Activated CD4-positive, CD25-positive, alpha-beta regulatory T cell (primary cell): ENCODE data around the gene HNF1B.

Experiments
- DNase-seq, 4 experiments: peaks; one replicate each; lab custom pipeline; 2025; lab: John Stamatoyannopoulos, UW

Gene HNF1B

DNA sequence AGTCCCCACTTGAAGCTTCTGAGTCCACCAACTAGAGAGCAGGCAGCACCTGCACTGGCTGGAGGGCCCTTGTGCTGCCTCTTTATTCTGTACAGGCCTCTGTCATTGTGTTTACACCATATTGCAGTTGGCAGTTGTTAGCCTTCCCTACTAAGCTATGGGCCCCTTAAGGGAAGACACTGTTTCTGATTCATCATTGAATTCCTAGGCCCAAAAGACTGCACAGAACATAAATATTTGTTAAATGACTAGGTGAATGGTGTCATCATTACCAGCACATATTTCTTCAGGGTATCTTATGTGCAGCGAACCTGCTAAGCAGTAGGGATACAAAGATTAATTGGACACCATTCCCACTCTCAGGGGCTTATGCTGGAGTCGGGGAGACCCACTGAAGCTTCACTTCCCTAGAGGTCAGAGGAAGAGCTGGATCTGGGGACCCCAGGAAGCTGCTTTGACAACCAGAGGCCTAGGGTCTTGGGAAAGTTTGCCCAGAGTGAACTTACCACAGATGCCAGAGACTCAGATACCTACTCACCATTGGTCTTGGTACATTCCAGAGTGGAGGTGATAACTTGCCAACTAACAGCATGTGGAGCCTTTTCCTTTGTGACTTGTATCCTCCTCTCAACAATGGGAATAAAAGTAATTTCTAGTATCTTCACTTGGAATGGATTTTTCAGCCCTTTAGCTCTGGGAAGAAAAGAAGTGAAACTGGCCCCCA lies 72.9 kb downstream of the HNF1B start:
- DNase-seq: no peak

DNA sequence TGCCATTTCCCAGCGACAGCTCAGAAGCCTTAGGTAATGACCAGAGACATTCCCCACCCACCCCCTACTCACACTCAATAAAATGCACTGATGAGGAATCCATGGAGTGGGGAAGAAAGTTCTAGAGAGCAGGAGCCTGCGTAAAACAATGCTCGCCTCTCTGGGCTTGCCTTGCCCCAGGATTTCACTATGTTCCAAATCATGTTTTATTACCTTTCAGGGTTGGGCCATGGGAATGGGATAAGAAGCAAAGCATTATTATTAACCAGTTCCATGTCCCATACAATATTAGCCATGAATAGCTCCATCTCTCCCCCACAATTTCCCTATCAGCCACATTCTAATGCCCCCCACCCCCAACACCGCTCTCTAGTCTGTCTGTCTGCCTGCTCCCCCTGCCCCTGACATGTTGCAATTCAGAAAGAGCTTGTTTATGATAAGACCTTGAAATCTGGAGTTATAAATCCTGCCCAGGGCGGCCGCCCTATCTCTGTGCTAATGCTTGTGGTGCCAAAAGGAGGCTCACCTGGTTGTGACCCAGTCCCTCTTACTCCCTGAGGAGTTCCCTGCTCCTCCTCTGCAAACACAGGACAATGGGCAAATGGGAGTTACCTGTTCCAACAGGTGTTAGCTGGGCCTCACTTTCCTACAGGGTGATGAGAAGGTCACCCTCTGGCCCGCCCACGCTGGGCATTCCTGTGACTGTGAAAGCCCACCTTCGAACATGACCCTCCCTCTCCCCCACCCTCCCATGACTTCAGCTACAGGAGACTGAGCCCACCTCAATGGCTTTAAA lies 73.6 kb downstream of the HNF1B start:
- DNase-seq: no peak

DNA sequence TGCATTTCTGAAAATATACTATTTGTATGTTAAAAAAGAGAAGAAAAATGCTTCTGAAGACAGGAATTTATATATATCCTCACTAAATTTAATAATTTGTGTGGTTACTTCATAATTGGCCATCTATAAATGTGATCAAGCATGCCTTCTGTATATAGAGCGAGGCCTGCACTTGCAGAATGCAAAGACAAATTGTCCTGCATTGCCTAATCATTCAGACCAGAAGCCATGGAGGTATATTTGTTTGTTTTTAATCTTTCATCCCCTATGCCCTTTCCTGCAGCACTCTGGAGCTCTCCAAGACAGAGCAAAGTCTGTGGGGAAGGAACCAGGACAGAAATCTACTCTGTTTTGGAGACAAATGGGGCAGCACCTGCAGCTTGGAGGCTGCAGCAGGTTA lies 77.8 kb downstream of the HNF1B start:
- no peak for DNase-seq

DNA sequence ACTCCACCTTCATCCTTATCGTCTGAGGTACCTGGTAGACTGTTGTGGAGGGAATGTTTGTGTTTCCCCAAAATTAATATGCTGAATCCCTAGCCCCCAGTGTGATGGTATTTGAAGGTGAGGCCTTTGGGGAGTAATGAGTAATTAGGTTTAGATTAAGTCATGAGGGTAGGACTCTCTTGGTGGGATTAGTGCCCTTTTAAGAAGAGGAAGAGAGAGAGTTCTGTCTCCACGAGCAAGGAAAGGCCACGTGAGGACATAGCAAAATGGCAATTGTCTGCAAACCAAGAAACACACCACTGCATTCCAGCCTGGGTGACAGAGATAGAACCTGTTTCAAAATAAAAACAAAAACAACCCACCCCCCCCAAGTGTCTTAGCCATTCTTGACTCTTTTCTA lies 80.6 kb downstream of the HNF1B start:
- no peak for DNase-seq

DNA sequence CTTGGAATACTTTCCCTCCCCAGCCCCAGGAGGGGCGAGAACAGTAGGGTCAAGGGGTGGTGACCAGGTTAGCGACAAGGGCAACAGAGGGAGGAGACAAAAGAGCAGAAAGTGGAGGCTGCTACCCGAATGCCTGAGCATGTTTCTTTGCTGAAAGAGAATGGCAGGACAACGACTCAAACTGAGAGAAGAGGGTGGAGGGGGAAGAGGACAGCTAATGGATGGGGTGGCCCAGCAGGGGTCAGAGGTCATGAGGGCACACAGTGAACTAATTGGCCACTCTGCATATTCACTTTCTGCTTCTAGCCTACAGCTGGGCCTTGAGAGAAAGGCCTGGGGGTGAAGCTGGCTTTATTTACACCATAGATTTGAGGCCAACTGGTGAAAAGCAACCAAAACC lies 82.5 kb downstream of the HNF1B start:
- DNase-seq: no peak

DNA sequence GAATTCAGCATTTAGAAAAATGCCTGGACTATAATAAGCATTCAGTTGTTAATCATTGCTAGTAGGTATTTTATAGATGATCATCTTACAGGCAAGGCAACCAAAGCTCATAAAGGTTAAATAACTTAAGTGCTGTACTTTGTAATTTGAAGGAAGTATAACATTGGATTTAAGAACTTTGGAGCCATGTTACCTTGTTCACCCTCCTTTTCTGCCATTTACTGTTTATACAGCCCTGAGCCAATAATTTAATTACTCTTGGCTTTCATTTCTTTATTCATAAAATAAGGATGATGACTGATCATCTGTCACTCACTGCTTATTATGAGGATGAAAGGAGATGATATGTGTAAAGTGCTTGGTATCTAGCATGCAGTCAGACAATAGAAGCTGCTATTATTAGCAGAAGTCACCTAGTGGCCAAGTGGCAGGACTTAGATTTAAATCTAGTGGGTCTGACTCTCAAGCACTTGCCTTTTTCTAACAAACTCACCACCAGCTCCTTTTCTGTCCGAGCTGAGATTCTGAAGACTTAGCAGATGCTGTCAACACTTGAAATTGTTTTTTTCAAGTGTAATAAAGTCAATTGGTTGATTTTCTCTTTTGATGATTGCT lies 83.4 kb downstream of the HNF1B start:
- DNase-seq: no peak

DNA sequence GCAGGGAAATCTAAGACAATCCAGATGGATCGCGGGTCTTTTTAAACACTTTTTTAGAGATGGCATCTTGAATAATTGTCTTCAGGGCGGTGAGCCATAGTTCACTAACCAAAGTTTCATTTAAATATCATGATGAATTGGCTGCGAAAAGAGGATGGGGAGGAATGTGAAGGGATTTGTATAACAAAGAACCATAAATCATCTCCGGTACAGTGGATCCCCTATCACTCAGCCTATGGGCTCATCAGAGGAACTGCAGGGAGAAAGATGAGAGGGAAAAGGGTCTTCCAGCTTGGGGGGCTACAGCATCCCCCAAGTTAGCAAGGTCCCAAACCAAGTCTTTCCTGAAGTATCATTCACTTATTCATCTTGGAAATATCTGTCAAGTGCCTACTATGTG lies 84.9 kb downstream of the HNF1B start:
- DNase-seq: no peak

DNA sequence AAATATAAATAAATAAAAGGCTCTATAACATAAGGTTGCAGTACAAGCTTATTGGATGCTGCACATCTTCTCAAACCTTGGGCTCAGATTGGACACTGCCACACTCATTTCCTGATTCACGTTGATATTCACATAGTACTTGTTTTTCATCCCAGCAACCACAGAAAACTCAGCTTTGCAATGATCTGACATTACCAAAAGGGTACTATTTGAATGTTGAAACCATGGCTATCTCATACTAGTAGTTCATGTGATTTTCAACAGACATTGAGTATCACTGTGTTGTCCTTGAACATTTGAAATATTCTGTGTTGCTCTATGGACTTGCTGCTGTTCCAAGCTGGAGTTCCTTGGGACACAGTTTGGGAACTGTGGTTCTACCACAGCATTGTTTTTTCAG lies 87.7 kb downstream of the HNF1B start:
- DNase-seq: no peak

DNA sequence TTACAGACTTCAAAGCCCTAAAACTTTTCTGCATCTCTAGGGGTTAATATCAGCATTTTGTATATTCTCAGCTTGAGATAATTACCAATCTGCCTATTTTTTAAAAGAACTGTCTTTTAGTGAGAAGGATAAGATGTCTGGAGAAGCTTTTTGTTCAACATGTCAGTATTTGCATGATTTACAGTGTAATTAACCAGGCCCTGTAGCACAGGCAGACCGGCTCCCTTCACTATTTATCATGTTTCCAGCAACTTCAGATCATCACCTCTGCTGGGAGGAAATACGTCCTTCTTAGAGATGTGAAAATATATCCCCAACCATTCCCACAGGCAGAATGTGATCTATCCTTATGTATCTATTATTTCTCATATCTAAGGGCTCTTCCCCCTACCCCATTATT lies 93.0 kb downstream of the HNF1B start:
- no peak for DNase-seq

DNA sequence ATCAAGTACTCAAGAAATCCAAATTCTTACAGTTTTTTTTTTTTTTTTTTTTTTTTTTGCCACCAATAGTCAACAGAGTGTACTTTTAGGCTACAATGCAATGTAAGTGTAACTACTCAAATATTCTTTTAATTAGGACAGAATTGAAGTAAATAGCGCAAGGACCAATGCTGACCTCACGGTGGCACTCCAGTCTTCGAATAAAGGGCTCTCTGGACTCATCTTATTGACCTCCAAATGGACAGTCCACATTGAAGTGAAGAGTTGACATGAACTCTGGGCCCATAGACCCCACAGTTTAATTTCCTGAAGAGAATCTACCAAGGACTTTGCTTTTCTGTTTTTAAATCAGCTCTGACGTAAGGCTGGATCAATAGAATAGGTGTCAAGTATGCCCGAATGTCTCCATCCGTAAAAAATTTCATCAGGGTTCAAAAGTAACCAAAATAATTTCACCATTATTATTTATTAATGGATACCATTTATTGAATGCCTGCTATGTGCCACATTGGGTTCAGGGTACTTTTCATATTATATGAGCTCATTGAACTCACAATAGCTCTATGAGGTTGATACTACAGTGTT lies 94.3 kb downstream of the HNF1B start:
- no peak for DNase-seq

DNA sequence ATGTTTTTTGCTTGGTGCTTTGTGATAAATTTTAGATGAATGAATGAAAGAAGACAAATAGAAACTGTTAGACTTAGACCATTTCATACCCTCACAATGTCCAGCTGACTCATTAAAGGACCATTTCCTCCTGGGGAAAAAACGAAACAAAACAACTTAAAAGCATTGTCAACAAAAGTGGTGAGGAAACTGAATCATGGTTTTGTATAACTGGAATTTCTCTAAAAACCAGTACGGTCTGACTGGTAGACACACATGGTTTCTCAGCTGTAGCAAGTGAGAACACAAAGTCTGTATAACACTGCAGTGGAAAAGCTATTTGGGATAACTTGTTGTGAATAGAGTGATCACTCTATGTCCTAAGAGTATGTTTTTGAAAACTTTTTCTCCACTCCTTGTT lies 96.3 kb downstream of the HNF1B start:
- no peak for DNase-seq

DNA sequence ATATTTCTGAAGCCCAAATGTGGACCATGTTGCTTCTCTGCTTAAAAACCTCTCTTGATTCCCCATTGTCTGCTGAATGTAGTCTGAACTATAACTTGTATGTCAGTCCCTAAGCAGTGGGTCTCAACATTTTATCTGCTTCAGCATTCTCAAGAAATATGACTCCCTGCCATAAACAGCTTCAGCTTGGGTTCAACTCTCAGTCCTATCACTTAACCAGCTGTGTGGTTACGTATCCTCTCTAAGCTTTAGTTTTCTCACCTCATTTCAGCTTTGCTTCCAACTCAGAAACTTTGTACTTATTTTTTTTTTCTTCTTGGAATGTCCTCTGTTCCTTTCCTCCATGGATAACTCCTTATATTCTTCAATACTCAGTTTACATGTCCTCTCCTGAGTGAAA lies 97.0 kb downstream of the HNF1B start:
- no peak for DNase-seq

DNA sequence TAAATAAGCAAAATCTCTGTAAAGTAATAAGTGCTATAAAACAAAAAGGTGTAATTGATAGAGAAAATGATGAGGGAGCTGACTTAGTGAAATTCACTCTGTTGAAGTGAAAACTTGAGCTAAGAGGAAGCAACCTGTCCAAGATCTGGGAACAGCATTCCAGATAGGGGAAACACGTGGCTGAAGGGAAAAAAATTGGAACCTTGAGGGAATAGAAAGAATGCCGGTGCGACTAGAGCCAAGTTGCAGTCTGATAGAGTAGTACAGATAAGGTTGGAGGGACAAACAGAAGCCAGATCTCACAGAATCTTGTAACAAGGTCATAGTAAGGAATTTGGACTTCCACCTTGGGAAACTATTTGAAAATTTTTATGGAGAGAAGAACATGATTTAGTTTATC lies 101.0 kb downstream of the HNF1B start:
- DNase-seq: no peak

DNA sequence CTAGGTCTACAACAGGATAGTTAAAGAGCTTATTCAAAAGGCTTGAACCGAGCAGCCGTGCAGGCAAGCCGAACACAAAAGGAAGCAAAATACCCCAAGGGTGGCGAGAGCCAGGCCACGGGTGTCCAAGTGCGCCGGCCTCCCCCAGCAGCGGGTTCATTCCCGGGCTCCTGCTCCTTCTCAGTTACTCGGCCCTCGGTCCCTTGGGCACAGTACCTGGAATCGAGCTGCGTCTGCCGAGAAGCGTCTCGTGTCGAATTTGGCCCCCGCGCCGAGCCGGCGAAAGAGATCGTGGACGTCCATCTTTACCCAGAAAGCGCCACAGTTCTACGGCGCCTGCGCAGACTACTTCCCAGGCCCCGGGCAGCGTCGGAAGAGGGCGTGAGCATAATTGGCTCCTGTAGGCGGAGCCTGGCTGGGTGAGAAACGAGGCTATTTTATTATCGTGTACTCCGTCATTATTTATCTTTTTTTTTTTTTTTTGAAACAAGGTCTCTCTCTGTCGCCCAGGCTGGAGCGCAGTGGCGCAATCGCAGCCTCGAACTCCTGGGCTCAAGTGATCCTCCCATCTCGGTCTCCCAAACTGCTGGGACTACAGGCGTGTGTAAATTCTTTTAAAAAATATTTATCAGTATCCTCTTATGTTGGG lies 101.6 kb downstream of the HNF1B start, which contains the start of gene DDX52:
Gene DDX52, minus strand, starts transcription at position 329 of the 649 bp plus-strand sequence. Its CDS starts 26 bp downstream, at position 303.
- DNase-seq: peak; percentile 61 to 80 (median 74)

DNA sequence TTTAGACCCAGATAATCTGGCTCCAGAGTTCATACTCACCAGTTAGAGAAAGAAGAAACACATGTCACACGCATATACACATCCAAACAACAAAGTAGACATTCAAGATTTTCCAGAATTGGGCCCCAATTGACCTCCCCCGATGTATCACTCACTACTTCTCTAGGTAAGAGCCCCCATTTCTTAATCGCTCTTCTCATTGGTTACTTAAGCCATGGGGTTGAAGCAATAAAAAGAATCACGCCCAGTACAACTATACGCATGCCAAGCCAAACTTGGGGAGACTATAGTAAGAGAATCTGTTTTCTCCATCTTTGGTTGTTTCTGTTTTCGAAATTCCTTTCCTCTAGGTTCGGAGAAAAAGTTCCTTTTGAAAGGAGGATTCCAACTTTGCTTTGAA lies 102.2 kb downstream of the HNF1B start:
- DNase-seq: no peak

DNA sequence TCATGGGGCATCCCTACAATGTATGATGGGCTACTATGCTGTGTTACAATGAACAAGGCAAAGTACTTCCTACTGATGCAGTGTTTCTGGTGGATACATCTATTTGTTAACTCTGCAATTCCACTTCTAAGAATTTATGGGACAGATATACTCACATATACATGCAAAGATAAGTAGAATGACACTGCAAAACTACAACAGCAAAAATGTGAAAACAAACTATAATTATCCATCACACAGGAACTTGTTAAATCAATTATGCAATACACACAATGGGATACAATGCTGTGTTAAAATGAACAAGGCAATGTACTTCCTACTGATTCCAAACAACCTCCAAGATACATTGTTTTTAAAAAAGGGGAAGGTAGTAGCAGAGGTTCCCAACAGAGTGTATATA lies 104.8 kb downstream of the HNF1B start:
- no peak for DNase-seq

DNA sequence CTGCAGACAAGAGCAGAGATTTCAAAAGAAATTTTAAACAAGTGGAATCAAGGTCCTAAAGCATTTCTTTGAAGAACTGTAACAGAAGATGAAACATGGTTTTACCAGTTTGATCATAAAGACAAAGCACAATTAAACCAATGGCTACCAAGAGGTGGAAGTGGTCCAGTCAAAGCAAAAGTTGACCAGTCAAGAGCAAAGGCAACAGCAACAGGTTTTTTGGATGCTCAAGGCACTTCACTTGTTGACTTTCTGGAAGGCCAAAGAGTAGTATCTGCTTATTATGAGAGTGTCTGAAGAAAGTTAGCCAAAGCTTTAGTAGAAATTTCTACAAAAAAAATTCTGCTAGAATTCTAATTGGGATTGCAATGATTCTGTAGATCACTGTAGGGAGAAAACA lies 106.9 kb downstream of the HNF1B start:
- no peak for DNase-seq
